ENCODE data around the gene CDH2.

The CDH2 gene

GRCh38 chr18:28086670-28087552 is 90.0 kb downstream of the CDH2 start:
- peak; percentile 32 for DNase-seq (ENCODE audit: low read depth)

GRCh38 chr18:28081516-28081915 is 95.4 kb downstream of the CDH2 start:
- no peak for DNase-seq (ENCODE audit: low read depth)

GRCh38 chr18:28080876-28081300 is 96.0 kb downstream of the CDH2 start:
- no peak for DNase-seq (ENCODE audit: low read depth)

GRCh38 chr18:28079883-28080282 is 97.0 kb downstream of the CDH2 start:
- DNase-seq (ENCODE audit: low read depth): no peak

- DNase-seq (ENCODE audit: low read depth): no peak
Measured at GRCh38 chr18:28078849-28079248, 98.1 kb downstream of the CDH2 start.

- DNase-seq (ENCODE audit: low read depth): no peak
Measured at GRCh38 chr18:28078298-28078697, 98.6 kb downstream of the CDH2 start.

- no peak for DNase-seq (ENCODE audit: low read depth)
Measured at GRCh38 chr18:28075501-28075900, 101.4 kb downstream of the CDH2 start.

- no peak for DNase-seq (ENCODE audit: low read depth)
Measured at GRCh38 chr18:28074076-28074475, 102.9 kb downstream of the CDH2 start.

- no peak for DNase-seq (ENCODE audit: low read depth)
Measured at GRCh38 chr18:28073658-28074057, 103.3 kb downstream of the CDH2 start.

GRCh38 chr18:28071199-28071598 is 105.7 kb downstream of the CDH2 start:
- no peak for DNase-seq (ENCODE audit: low read depth)

- DNase-seq (ENCODE audit: low read depth): no peak
Measured at GRCh38 chr18:28068207-28068606, 108.7 kb downstream of the CDH2 start.

- DNase-seq (ENCODE audit: low read depth): no peak
Measured at GRCh38 chr18:28067346-28067745, 109.6 kb downstream of the CDH2 start.

GRCh38 chr18:28065793-28066186 is 111.1 kb downstream of the CDH2 start:
- DNase-seq (ENCODE audit: low read depth): no peak

- DNase-seq (ENCODE audit: low read depth): peak; percentile 74
Measured at GRCh38 chr18:28065031-28065792, 111.7 kb downstream of the CDH2 start.

- DNase-seq (ENCODE audit: low read depth): no peak
Measured at GRCh38 chr18:28063926-28064325, 113.0 kb downstream of the CDH2 start.

GRCh38 chr18:28063271-28063761 is 113.6 kb downstream of the CDH2 start:
- no peak for DNase-seq (ENCODE audit: low read depth)

- peak; percentile 54 for DNase-seq (ENCODE audit: low read depth)
Measured at GRCh38 chr18:28062443-28062842, 114.5 kb downstream of the CDH2 start.

GRCh38 chr18:28059861-28060260 is 117.1 kb downstream of the CDH2 start:
- no peak for DNase-seq (ENCODE audit: low read depth)

- no peak for DNase-seq (ENCODE audit: low read depth)
Measured at GRCh38 chr18:28050545-28050944, 126.4 kb downstream of the CDH2 start.

GRCh38 chr18:28048612-28049011 is 128.3 kb downstream of the CDH2 start:
- no peak for DNase-seq (ENCODE audit: low read depth)

GRCh38 chr18:28045880-28046279 is 131.1 kb downstream of the CDH2 start:
- DNase-seq (ENCODE audit: low read depth): no peak

- no peak for DNase-seq (ENCODE audit: low read depth)
Measured at GRCh38 chr18:28045176-28045810, 131.6 kb downstream of the CDH2 start.

- DNase-seq (ENCODE audit: low read depth): no peak
Measured at GRCh38 chr18:28044036-28044435, 132.9 kb downstream of the CDH2 start.
